K562 (cell line): Measurements from ENCODE around the gene ERP27. TPM values are rescaled to one million over a fixed set of nuclear protein-coding genes. Genes with fewer than 3 reads are reported as not detected.

Source experiments
- ATAC-seq: fragments of 200-7000 bp; cut with Tn5 transposase; 3 replicates; pipeline ENCODE4 v1.9.1; 2020; ENCODE audit warnings: moderate library complexity
- BruUV-seq: library from RNA; stranded (reverse); fragments of 400-500 nt; replicated peaks from 2 replicates; lab custom pipeline; 2021; lab: Mats Ljungman, UMichigan
- CTCF ChIA-PET: fragments of 300-600 bp; formaldehyde crosslinking; extraction: SDS; loops from one replicate; lab custom pipeline; 2021; ENCODE audit warnings: low intra/inter-chr PET ratio; lab: Yijun Ruan, JAX
- POLR2A ChIA-PET: fragments of 300-600, 350-650 bp; sonication (Branson Sonifier 250); formaldehyde crosslinking; extraction: SDS; loops from one replicate; lab custom pipeline; 2021; ENCODE audit warnings: antibody characterized with exemption, inconsistent platforms; lab: Yijun Ruan, JAX
- DNase-seq, 4 experiments: peaks; one replicate each; pipeline versions ENCODE4 v3.0.0 to v3.0.0-alpha.2; 2011 to 2018; ENCODE audit warnings: low spot score in 3 of 4, mixed read lengths in 3 of 4; ENCODE audit errors: extremely low read depth in 1 of 4
- FAIRE-seq: peaks from 2 replicates; lab custom pipeline; 2011; peaks lifted over from hg19 to GRCh38; lab: Jason Lieb, UNC
- H2AFZ ChIP-seq: 2 replicates; pipeline ENCODE4 v1.6.0; 2011; ENCODE audit warnings: low read depth, low read length, control low read depth, inconsistent platforms
- H3K27ac ChIP-seq: fragments of 200-600 bp; 3 replicates; pipeline ENCODE4 v1.8.0; 2011; ENCODE audit warnings: low read depth, mild to moderate bottlenecking, control low read depth, inconsistent platforms, low read length, moderate library complexity, mixed read lengths; ENCODE audit errors: extremely low read depth
- H3K27me3 ChIP-seq, 2 experiments: fragments of 300-600 bp in 1 of 2; 2 replicates in 1 of 2; 3 replicates in 1 of 2; pipeline versions ENCODE4 v1.6.0 to v1.8.0; 2011; ENCODE audit warnings: inconsistent platforms in 2 of 2, low read length in 2 of 2, mild to moderate bottlenecking in 1 of 2, mixed read lengths in 1 of 2, moderate library complexity in 1 of 2; ENCODE audit not compliant: control insufficient read depth in 2 of 2, insufficient read depth in 2 of 2
- H3K36me3 ChIP-seq: fragments of 300-600 bp; 3 replicates; pipeline ENCODE4 v1.8.0; 2011; ENCODE audit warnings: mild to moderate bottlenecking, low read length, inconsistent platforms; ENCODE audit not compliant: control insufficient read depth, insufficient read depth
- H3K4me1 ChIP-seq, 2 experiments: fragments of 200-600 bp in 1 of 2; replicated peaks in 1 of 2; 2 replicates in 1 of 2; 3 replicates in 1 of 2; pipeline versions ENCODE4 v1.5.1 to v1.8.0; 2011; ENCODE audit warnings: inconsistent platforms in 2 of 2, low read length in 2 of 2, mild to moderate bottlenecking in 1 of 2, mixed read lengths in 1 of 2, moderate library complexity in 1 of 2; ENCODE audit not compliant: control insufficient read depth in 2 of 2, insufficient read depth in 2 of 2
- H3K4me2 ChIP-seq: 2 replicates; pipeline ENCODE4 v1.6.1; 2011; ENCODE audit warnings: low read length, control low read depth, inconsistent platforms, mixed read lengths; ENCODE audit not compliant: insufficient read depth
- H3K4me3 ChIP-seq: fragments of 200-600 bp; sonication (generic), shearing (Covaris generic); 2 replicates; pipeline ENCODE4 v1.5.1; 2016; ENCODE audit warnings: control low read depth, inconsistent platforms
- H3K79me2 ChIP-seq: fragments of 200-600 bp; 3 replicates; pipeline ENCODE4 v1.8.0; 2011; ENCODE audit warnings: low read length, inconsistent platforms; ENCODE audit not compliant: control insufficient read depth, insufficient read depth
- H3K9ac ChIP-seq, 2 experiments: 2 replicates each; pipeline versions ENCODE4 v1.6.0 to v1.6.1; 2011; ENCODE audit warnings: low read depth in 2 of 2, low read length in 2 of 2, control low read depth in 1 of 2, inconsistent platforms in 1 of 2, mild to moderate bottlenecking in 1 of 2, mixed read lengths in 1 of 2; ENCODE audit not compliant: insufficient read depth in 1 of 2
- H3K9me1 ChIP-seq: one replicate; pipeline ENCODE4 v1.6.0; 2011; ENCODE audit warnings: inconsistent platforms, mild to moderate bottlenecking, low read length, moderate library complexity; ENCODE audit not compliant: control insufficient read depth, insufficient read depth
- H3K9me3 ChIP-seq: replicated peaks from 2 replicates; pipeline ENCODE4 v1.5.1; 2011; ENCODE audit warnings: low read depth, low read length, inconsistent platforms; ENCODE audit not compliant: control insufficient read depth, insufficient read depth
- H4K20me1 ChIP-seq: replicated peaks from 2 replicates; pipeline ENCODE4 v1.6.1; 2011; ENCODE audit warnings: low read length, inconsistent platforms, mixed read lengths; ENCODE audit not compliant: control insufficient read depth, insufficient read depth
- C11orf30 ChIP-seq: fragments of 450-650 bp; IDR thresholded peaks from 2 replicates; pipeline ENCODE4 v1.6.1; 2016; ENCODE audit warnings: low read depth, mild to moderate bottlenecking
- DPF2 ChIP-seq: fragments of 450-650 bp; IDR thresholded peaks from 2 replicates; pipeline ENCODE4 v1.6.1; 2016
- EGR1 ChIP-seq: fragments of 450-650 bp; conservative IDR thresholded peaks from 2 replicates; pipeline ENCODE4 v1.6.1; 2017; ENCODE audit warnings: mild to moderate bottlenecking
- MAFG ChIP-seq: fragments of 450-650 bp; conservative IDR thresholded peaks from 2 replicates; pipeline ENCODE4 v1.6.1; 2016; ENCODE audit warnings: missing genetic modification characterization, missing compliant biosample characterization
- NFE2 ChIP-seq: IDR thresholded peaks from 2 replicates; pipeline ENCODE4 v1.6.1; 2014; ENCODE audit warnings: antibody characterized with exemption, low read depth
- ZNF239 ChIP-seq: fragments of 250-450 bp; sonication (Bioruptor Pico); IDR thresholded peaks from 2 replicates; pipeline ENCODE4 v1.4.0; 2020; ENCODE audit warnings: mild to moderate bottlenecking
- WGBS: fragments of 100-300 bp; shearing (Covaris generic); methylation state at CpG from one replicate; pipeline ENCODE4 v1.1.6; 2016; ENCODE audit warnings: low coverage, mixed read lengths; ENCODE audit not compliant: insufficient coverage; ENCODE audit errors: missing lambda C conversion rate; 5-methylcytosine and 5-hydroxymethylcytosine counted together
- in situ Hi-C: fragments of 300-500 bp; cut with MboI; formaldehyde crosslinking; loops from 4 replicates; pipeline ENCODE4 v1.15.0; 2018; ENCODE audit warnings: inconsistent platforms, mixed read lengths
- intact Hi-C: fragments of 100-400 bp; cut with micrococcal nuclease; formaldehyde crosslinking; loops from 2 replicates; pipeline ENCODE4 v1.14.2; 2022
- polyA plus RNA-seq, 8 experiments: library from polyadenylated mRNA; depleted of rRNA in 4 of 8; stranded (reverse) in 5 of 8; unstranded in 3 of 8; fragments of >200 nt; fragmentation: Nextera tagmentation in 2 of 8; fragmentation: Illumina TruSeq in 1 of 8; extraction: Ambion mirVana in 2 of 8; extraction: Trizol in 1 of 8; gene quantifications; 2 replicates each; pipeline versions ENCODE4 v1.2.1 to v1.2.3, GENCODE V29; 2011 to 2014; ENCODE audit warnings: inconsistent platforms in 1 of 8, missing spikeins in 1 of 8
- total RNA-seq, 7 experiments: library from RNA; depleted of rRNA in 6 of 7; stranded (reverse); fragments of >200 nt in 6 of 7; fragmentation: Illumina TruSeq in 2 of 7; extraction: Trizol in 2 of 7; gene quantifications; 2 replicates each; pipeline versions ENCODE4 v1.2.1 to v1.2.3, GENCODE V29; 2011 to 2021; ENCODE audit warnings: low replicate concordance in 1 of 7
- TF ChIP-seq, protein P1 (sequence below): sonication (generic); formaldehyde crosslinking; IDR thresholded peaks from 2 replicates; pipeline ENCODE4 v1.8.1; 2023; ENCODE audit warnings: missing genetic modification reagents, mild to moderate bottlenecking, borderline replicate concordance
- TF ChIP-seq, protein P2 (sequence below), 2 experiments: fragments of 450-650 bp; formaldehyde crosslinking in 1 of 2; IDR thresholded peaks; 2 replicates each; pipeline versions ENCODE4 v1.4.0 to v1.6.1; 2014 to 2020; ENCODE audit warnings: mild to moderate bottlenecking in 2 of 2, borderline replicate concordance in 1 of 2, low read depth in 1 of 2

Gene ERP27
- total and polyA plus RNA-seq, 9 of the 15 experiments (the other 6 are each of a cell fraction or from before 2014, with no cell fraction given), result 0.07 to 0.27 (median 0.11) TPM; not detected in 6

- TF ChIP-seq, protein P1, sequence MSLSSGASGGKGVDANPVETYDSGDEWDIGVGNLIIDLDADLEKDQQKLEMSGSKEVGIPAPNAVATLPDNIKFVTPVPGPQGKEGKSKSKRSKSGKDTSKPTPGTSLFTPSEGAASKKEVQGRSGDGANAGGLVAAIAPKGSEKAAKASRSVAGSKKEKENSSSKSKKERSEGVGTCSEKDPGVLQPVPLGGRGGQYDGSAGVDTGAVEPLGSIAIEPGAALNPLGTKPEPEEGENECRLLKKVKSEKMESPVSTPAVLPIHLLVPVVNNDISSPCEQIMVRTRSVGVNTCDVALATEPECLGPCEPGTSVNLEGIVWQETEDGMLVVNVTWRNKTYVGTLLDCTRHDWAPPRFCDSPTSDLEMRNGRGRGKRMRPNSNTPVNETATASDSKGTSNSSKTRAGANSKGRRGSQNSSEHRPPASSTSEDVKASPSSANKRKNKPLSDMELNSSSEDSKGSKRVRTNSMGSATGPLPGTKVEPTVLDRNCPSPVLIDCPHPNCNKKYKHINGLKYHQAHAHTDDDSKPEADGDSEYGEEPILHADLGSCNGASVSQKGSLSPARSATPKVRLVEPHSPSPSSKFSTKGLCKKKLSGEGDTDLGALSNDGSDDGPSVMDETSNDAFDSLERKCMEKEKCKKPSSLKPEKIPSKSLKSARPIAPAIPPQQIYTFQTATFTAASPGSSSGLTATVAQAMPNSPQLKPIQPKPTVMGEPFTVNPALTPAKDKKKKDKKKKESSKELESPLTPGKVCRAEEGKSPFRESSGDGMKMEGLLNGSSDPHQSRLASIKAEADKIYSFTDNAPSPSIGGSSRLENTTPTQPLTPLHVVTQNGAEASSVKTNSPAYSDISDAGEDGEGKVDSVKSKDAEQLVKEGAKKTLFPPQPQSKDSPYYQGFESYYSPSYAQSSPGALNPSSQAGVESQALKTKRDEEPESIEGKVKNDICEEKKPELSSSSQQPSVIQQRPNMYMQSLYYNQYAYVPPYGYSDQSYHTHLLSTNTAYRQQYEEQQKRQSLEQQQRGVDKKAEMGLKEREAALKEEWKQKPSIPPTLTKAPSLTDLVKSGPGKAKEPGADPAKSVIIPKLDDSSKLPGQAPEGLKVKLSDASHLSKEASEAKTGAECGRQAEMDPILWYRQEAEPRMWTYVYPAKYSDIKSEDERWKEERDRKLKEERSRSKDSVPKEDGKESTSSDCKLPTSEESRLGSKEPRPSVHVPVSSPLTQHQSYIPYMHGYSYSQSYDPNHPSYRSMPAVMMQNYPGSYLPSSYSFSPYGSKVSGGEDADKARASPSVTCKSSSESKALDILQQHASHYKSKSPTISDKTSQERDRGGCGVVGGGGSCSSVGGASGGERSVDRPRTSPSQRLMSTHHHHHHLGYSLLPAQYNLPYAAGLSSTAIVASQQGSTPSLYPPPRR (CRISPR knock-in tag), result no peak
- TF ChIP-seq EGR1 (no peak), ZNF239 (CRISPR knock-in tag) (no peak)
These were observed 34.5 kb upstream of the ERP27 start, which contains the start of gene PDE6H (continued) for GRCh38 chr12:14972816-14973215.

DNA sequence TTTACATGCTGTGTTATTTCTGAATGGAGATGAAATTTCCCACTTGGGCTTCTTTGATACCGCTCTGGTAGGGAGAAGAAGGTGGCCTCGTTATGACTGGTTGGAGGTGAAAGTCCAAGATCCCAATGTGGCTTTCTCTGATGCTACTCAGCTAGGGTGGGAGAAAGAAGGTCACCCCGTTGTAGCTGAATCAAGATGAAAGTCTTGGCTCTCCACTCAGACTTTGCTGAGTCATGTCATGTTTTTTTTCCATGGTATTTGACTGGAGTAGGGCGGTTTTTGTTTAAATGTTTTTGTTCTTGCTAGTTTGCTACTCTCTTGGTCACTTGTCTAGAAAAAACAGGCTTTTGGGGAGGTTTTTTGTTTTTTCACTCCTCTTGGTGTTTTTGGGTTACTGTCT is 32.1 kb upstream of the ERP27 start:
- in situ Hi-C loops (loop anchor here (25.0 kb wide), 1 partner anchor 758 kb away; no protein-coding TSS in a partner anchor), intact Hi-C loops (no loop called here)
- no peaks in the 10 kb centered on the region for H3K9me1 ChIP-seq
- ChIA-PET POLR2A (interaction anchor here (0.8 kb wide), 1 partner anchor 10 kb away, joined by 4 read pairs; no protein-coding TSS in a partner anchor), CTCF (no interaction called here)
- no peaks in the 10 kb centered on the region for H3K36me3 ChIP-seq
- 14% methylated on average over 4 of the region's 4 CpGs for WGBS
- H3K4me3 ChIP-seq, result no peak overlapping the region
- H3K9me3 ChIP-seq, result no peaks in the 10 kb centered on the region
- no TSS peak for BruUV-seq
- no peak overlapping the region for H3K9ac ChIP-seq
- H3K4me1 ChIP-seq, result peaks cover 0 to 2% of the 10 kb centered on the region in 2 experiments; a peak in 2 of 5 replicates
- H3K79me2 ChIP-seq, result no peaks in the 10 kb centered on the region
- peak; percentile 63 for ATAC-seq
- FAIRE-seq, result peak; percentile 55
- no peaks in the 10 kb centered on the region for H4K20me1 ChIP-seq
- no peak overlapping the region for H3K4me2 ChIP-seq
- H2AFZ ChIP-seq, result peak overlapping the region; percentile 66
- DNase-seq, result peak in 2 of 4 experiments; percentile 14 to 57
- no peaks in the 10 kb centered on the region for H3K27me3 ChIP-seq
- H3K27ac ChIP-seq, result peak overlapping the region; percentile 36; the same call in 1 of the 3 replicates
- TF ChIP-seq DPF2 (0 out of 2 replicates have a peak, but pooled peaks have one; percentile 20), C11orf30 (peak; percentile 88), NFE2 (peak; percentile 94), MAFG (tag) (peak; percentile 97)
- TF ChIP-seq, protein P2, sequence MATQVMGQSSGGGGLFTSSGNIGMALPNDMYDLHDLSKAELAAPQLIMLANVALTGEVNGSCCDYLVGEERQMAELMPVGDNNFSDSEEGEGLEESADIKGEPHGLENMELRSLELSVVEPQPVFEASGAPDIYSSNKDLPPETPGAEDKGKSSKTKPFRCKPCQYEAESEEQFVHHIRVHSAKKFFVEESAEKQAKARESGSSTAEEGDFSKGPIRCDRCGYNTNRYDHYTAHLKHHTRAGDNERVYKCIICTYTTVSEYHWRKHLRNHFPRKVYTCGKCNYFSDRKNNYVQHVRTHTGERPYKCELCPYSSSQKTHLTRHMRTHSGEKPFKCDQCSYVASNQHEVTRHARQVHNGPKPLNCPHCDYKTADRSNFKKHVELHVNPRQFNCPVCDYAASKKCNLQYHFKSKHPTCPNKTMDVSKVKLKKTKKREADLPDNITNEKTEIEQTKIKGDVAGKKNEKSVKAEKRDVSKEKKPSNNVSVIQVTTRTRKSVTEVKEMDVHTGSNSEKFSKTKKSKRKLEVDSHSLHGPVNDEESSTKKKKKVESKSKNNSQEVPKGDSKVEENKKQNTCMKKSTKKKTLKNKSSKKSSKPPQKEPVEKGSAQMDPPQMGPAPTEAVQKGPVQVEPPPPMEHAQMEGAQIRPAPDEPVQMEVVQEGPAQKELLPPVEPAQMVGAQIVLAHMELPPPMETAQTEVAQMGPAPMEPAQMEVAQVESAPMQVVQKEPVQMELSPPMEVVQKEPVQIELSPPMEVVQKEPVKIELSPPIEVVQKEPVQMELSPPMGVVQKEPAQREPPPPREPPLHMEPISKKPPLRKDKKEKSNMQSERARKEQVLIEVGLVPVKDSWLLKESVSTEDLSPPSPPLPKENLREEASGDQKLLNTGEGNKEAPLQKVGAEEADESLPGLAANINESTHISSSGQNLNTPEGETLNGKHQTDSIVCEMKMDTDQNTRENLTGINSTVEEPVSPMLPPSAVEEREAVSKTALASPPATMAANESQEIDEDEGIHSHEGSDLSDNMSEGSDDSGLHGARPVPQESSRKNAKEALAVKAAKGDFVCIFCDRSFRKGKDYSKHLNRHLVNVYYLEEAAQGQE (IDR thresholded peaks at IDR 0.05; ENCODE audit: borderline replicate concordance), result peak; percentile 73
- TF ChIP-seq, protein P2 (CRISPR knock-in tag; IDR thresholded peaks at IDR 0.05; ENCODE audit: low read depth), result no peak
